ENCODE results near the gene CES4A.

GRCh38 chr16:67000384-67001351 is 12.3 kb downstream of the CES4A start:
- TF ChIP-seq CTCF (IDR thresholded peaks at IDR 0.05) (no peak), EZH2 (IDR thresholded peaks at IDR 0.05) (no peak)
